GM19035 (cell line): ENCODE data around the gene RINT1.

ENCODE experiments used
- ATAC-seq: cut with Tn5 transposase; IDR thresholded peaks from one replicate; pipeline ENCODE4 v1.9.1; 2021; ENCODE audit not compliant: unreplicated experiment

RINT1 gene

GRCh38 chr7:105530546-105530945 is 1.5 kb upstream of the RINT1 start:
- no peak for ATAC-seq

- no peak for ATAC-seq
These were observed 884 bp downstream of the RINT1 start for GRCh38 chr7:105532709-105533460.

GRCh38 chr7:105538339-105538738 is 6.3 kb downstream of the RINT1 start:
- ATAC-seq, result no peak

- ATAC-seq, result no peak
These were observed 27.9 kb downstream of the RINT1 start for GRCh38 chr7:105559926-105560325.

GRCh38 chr7:105565190-105565589 is 33.2 kb downstream of the RINT1 start:
- no peak for ATAC-seq

GRCh38 chr7:105567024-105567423 is 35.0 kb downstream of the RINT1 start:
- ATAC-seq, result no peak

- no peak for ATAC-seq
These were observed 35.8 kb downstream of the RINT1 start for GRCh38 chr7:105567821-105568220.

GRCh38 chr7:105571891-105572290 is 39.9 kb downstream of the RINT1 start:
- no peak for ATAC-seq

GRCh38 chr7:105577251-105577650 is 45.2 kb downstream of the RINT1 start:
- ATAC-seq, result no peak

GRCh38 chr7:105578496-105578895 is 46.5 kb downstream of the RINT1 start:
- ATAC-seq, result no peak

GRCh38 chr7:105580022-105580740 is 48.2 kb downstream of the RINT1 start:
- ATAC-seq, result no peak

GRCh38 chr7:105581066-105581811 is 49.2 kb downstream of the RINT1 start, which contains the start of gene EFCAB10:
EFCAB10 (minus strand) TSS chr7:105581493; CDS start chr7:105581463, 30 bp downstream.
- peak; percentile 80 for ATAC-seq

- no peak for ATAC-seq
These were observed 51.1 kb downstream of the RINT1 start for GRCh38 chr7:105583061-105583460.

GRCh38 chr7:105584165-105584564 is 52.2 kb downstream of the RINT1 start:
- no peak for ATAC-seq

GRCh38 chr7:105585850-105586500 is 54.0 kb downstream of the RINT1 start:
- peak; percentile 45 for ATAC-seq

- no peak for ATAC-seq
These were observed 56.1 kb downstream of the RINT1 start for GRCh38 chr7:105587909-105588635.

- peak; percentile 72 for ATAC-seq
These were observed 57.5 kb downstream of the RINT1 start for GRCh38 chr7:105589356-105590077.

- ATAC-seq, result no peak
These were observed 58.8 kb downstream of the RINT1 start for GRCh38 chr7:105590793-105591192.

- no peak for ATAC-seq
These were observed 59.5 kb downstream of the RINT1 start for GRCh38 chr7:105591522-105591921.

- no peak for ATAC-seq
These were observed 62.0 kb downstream of the RINT1 start for GRCh38 chr7:105594034-105594433.
